HAP-1 (cell line): Measurements from ENCODE around the gene IBA57.
"Not testable (repeated sequence)": the region's sequence is repeated elsewhere in the genome, so short reads cannot be mapped to it uniquely, and the experiment has no call there.

Source experiments
- DNase-seq, 2 experiments: peaks; one replicate each; pipeline ENCODE4 v3.0.0-alpha.2; 2016 to 2020; ENCODE audit warnings: low spot score in 2 of 2
- H3K27me3 ChIP-seq: fragments of 250-450 bp; sonication (Bioruptor Pico); 2 replicates; pipeline ENCODE4 v1.5.1; 2020; ENCODE audit warnings: low read depth, mild to moderate bottlenecking, moderate library complexity
- H3K36me3 ChIP-seq: fragments of 250-450 bp; sonication (Bioruptor Pico); replicated peaks from 2 replicates; pipeline ENCODE4 v1.5.1; 2020; ENCODE audit warnings: mild to moderate bottlenecking
- H3K4me1 ChIP-seq: fragments of 250-450 bp; sonication (Bioruptor Pico); 2 replicates; pipeline ENCODE4 v1.5.1; 2020; ENCODE audit warnings: mild to moderate bottlenecking
- H3K4me3 ChIP-seq: fragments of 250-450 bp; sonication (Bioruptor Pico); 2 replicates; pipeline ENCODE4 v1.5.1; 2020; ENCODE audit warnings: mild to moderate bottlenecking, moderate library complexity
- H3K9me3 ChIP-seq: fragments of 250-450 bp; sonication (Bioruptor Pico); 2 replicates; pipeline ENCODE4 v1.5.1; 2020; ENCODE audit warnings: mild to moderate bottlenecking, moderate library complexity
- in situ Hi-C: fragments of 300-500 bp; cut with MboI; formaldehyde crosslinking; loops from 3 replicates; pipeline ENCODE4 v1.14.3; 2020; ENCODE audit warnings: low sequenced_read_pairs, inconsistent platforms, mixed read lengths

The IBA57 gene

DNA sequence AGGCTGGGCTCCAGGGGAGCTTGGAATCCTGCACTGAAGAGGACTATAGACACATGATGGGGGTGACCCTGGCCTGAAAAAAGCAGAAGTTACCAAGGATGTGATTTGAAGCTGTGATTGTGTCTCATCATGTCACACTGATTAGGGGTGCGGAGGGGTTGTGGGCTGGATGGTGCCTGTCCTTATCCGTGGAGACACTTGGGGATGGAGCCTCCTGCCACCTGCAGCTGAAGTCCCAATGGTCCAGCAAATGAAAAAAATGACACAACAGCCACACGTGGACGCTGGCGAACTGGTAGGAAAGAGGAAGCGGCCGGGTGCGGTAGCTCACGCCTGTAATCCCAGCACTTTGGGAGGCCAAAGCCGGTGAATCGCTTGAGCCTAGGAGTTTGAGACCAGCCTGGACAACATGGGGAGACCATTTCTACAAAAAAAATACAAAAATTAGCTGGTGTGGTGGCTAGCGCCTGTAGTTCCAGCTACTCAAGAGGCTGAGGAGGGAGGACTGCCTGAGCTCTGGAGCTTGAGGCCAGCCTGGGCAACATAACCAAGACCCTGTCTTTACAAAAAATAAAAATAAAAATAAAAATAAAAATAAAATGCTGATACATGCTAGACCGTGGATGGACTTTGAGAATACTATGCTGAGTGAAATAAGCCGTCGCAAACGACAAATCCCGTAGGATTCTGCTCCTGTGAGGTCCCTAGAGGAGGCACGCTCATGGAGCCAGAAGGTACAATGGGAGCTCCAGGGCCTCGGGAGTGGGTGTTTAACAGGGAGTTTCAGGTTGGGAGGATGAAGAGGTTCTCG lies 838 bp upstream of the IBA57 start:
- DNase-seq, result no peak
- in situ Hi-C loops, result no loop called here

GRCh38 chr1:228166170-228166936 lies 749 bp downstream of the IBA57 start:
- peaks cover 10% of the 10 kb centered on the region for H3K4me1 ChIP-seq
- no peaks in the 10 kb centered on the region for H3K36me3 ChIP-seq
- in situ Hi-C loops, result no loop called here
- no peaks in the 10 kb centered on the region for H3K9me3 ChIP-seq
- peak overlapping the region; percentile 47 for H3K4me3 ChIP-seq
- H3K27me3 ChIP-seq, result no peaks in the 10 kb centered on the region
- DNase-seq, result no peak

More for the DNA sequence above, 838 bp upstream of the IBA57 start:
- peak overlapping the region; percentile 47 for H3K4me3 ChIP-seq
- no peaks in the 10 kb centered on the region for H3K27me3 ChIP-seq
- H3K9me3 ChIP-seq, result no peaks in the 10 kb centered on the region
- peaks cover 10% of the 10 kb centered on the region for H3K4me1 ChIP-seq
- no peaks in the 10 kb centered on the region for H3K36me3 ChIP-seq

GRCh38 chr1:228168563-228169270 lies 3.1 kb downstream of the IBA57 start:
- H3K36me3 ChIP-seq, result no peaks in the 10 kb centered on the region
- in situ Hi-C loops, result no loop called here
- no peak overlapping the region for H3K4me3 ChIP-seq
- no peak for DNase-seq
- no peaks in the 10 kb centered on the region for H3K9me3 ChIP-seq
- peaks cover 10% of the 10 kb centered on the region for H3K4me1 ChIP-seq
- no peaks in the 10 kb centered on the region for H3K27me3 ChIP-seq

DNA sequence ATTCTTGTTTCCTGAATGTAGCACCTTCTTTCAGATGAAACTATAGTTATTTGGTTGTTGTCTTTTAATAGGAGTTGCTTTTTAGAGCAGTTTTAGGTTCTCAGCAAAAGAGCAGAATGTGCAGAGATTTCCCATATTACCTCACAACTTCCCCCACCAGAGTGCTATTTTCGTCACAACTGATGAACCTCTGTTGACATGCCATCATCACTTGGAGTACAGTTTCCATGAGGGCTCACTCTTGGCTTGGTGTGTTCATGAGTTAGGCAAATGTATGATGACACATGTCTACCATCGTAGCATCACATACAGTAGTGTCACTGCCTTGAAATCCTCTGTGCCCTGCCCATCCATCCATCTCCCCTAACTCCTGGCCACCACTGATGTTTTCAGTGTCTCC lies 3.7 kb downstream of the IBA57 start:
- no peaks in the 10 kb centered on the region for H3K27me3 ChIP-seq
- no peaks in the 10 kb centered on the region for H3K9me3 ChIP-seq
- H3K36me3 ChIP-seq, result no peaks in the 10 kb centered on the region
- peaks cover 10% of the 10 kb centered on the region for H3K4me1 ChIP-seq
- H3K4me3 ChIP-seq, result no peak overlapping the region
- in situ Hi-C loops, result no loop called here
- DNase-seq, result no peak

DNA sequence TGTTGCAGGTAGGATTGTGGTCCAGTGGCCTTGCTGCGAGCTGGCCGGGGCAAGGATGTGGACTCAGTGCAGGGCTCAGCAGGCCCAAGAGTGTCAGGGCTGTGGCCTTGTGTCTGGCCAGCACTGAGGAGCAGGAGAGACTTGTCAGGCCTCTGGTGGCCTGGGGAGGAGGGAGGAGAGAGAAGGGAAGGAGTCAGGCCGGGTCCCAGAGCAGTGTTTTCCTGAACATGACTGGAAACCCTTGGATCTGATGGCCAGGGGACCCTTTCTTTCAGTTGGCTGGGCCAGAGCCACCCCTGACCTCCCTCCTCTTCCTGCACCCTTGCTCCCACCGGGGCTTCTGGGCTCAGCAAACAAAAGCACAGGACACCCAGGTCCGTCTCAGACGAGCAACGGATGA lies 5.1 kb downstream of the IBA57 start:
- Histone ChIP-seq H3K9me3 (no peaks in the 10 kb centered on the region), H3K4me1 (peaks cover 3% of the 10 kb centered on the region; the same call in 1 of the 2 replicates), H3K27me3 (no peaks in the 10 kb centered on the region), H3K36me3 (no peaks in the 10 kb centered on the region), H3K4me3 (no peak overlapping the region)
- in situ Hi-C loops, result no loop called here
- no peak for DNase-seq

GRCh38 chr1:228171221-228171891 lies 5.8 kb downstream of the IBA57 start:
- Histone ChIP-seq H3K36me3 (no peaks in the 10 kb centered on the region), H3K4me1 (peaks cover 1% of the 10 kb centered on the region; the same call in 1 of the 2 replicates), H3K27me3 (no peaks in the 10 kb centered on the region), H3K9me3 (no peaks in the 10 kb centered on the region), H3K4me3 (no peak overlapping the region)
- DNase-seq, result no peak
- in situ Hi-C loops, result no loop called here

DNA sequence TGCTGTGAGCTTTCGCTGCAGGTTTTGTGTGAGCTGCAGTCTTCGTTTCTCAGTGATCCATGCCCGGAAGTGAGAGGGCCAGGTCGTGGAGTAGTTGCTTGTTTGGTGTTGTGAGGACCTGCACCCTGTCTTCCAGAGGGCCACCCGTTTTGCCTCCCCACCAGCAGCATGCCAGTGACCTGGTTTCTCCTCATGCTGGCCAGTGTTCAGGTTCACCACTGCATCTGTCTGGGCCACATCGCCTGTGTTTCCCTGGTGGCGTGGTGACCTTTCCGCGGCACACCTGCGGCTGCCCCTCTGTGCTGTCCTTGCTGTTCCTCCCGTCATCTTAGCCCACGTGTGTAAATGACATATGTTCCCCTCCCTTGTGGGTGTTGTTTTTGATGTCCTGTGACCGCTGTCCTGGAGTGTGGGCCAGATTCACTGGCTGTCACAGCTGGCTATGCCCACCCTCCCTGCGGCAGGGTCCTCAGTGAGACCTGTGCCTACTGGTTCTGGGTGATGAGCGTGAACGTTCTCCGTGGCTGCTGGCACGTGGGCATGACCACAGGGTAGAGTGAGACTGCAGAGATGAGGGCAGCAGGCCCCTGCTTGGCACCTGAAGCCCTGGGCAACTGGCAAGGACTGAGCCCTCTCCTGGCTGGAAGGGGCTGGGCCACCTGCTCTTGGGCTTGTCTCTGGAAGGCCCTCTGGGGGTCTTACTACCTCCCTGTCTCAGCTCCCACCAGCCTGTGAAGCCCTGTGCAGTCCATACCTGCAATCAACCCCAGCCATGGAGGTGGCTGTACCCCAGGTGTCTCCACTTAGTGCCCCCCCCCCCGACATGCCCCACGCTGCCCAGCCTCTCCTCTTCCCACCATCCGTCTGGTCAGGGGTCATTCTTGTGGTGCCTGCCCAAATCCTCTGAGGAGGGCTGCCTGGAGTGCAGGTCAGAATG lies 7.3 kb downstream of the IBA57 start:
- DNase-seq, result no peak
- in situ Hi-C loops, result no loop called here
- Histone ChIP-seq H3K4me1 (no peaks in the 10 kb centered on the region), H3K4me3 (no peak overlapping the region), H3K9me3 (no peaks in the 10 kb centered on the region), H3K27me3 (no peaks in the 10 kb centered on the region), H3K36me3 (no peaks in the 10 kb centered on the region)

DNA sequence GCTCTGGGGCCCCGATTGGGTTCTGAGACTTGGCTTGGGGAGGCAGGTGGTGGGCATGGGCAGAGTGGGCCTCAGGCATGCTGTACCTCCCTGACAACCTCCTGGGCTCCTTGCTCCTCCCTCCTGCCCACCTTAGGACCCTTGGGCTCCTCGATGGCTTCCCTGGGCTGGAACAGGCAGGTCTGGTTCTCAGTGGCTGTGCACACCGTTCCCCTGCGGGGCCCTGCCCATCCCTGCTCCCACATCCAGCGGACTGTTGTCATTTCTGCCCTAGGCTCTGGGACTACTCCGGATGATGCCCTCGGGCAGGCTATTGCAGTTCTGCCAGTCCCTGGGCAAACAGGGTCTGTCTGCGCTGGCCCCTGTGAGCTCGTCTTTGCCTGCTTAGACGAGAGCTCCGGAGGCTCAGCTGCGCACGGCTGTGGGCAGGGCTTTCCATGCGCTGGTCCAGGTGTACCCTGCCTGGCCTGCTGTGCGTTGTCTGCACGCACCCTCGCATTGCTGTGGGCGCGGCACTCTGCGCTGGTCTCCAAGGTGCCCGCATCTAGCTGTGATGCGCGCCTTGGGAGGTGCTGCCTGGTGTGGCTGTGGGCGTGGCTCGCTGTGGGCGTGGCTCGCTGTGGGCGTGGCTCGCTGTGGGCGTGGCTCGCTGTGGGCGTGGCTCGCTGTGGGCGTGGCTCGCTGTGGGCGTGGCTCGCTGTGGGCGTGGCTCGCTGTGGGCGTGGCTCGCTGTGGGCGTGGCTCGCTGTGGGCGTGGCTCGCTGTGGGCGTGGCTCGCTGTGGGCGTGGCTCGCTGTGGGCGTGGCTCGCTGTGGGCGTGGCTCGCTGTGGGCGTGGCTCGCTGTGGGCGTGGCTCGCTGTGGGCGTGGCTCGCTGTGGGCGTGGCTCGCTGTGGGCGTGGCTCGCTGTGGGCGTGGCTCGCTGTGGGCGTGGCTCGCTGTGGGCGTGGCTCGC lies 8.2 kb downstream of the IBA57 start:
- DNase-seq, H3K36me3 ChIP-seq, H3K4me1 ChIP-seq, H3K9me3 ChIP-seq, H3K4me3 ChIP-seq, H3K27me3 ChIP-seq, in situ Hi-C loops: not testable (repeated sequence)

- Histone ChIP-seq H3K36me3 (no peaks in the 10 kb centered on the region), H3K4me3 (no peak overlapping the region), H3K4me1 (no peaks in the 10 kb centered on the region), H3K27me3 (no peaks in the 10 kb centered on the region), H3K9me3 (no peaks in the 10 kb centered on the region)
- in situ Hi-C loops, result no loop called here
- peak in 1 of 2 experiments; percentile 44 for DNase-seq
These were observed 9.1 kb downstream of the IBA57 start for GRCh38 chr1:228174482-228175315.

- in situ Hi-C loops, result no loop called here
- H3K36me3 ChIP-seq, result no peaks in the 10 kb centered on the region
- H3K4me3 ChIP-seq, result no peak overlapping the region
- no peak for DNase-seq
- H3K9me3 ChIP-seq, result no peaks in the 10 kb centered on the region
- H3K27me3 ChIP-seq, result no peaks in the 10 kb centered on the region
- H3K4me1 ChIP-seq, result no peaks in the 10 kb centered on the region
These were observed 9.9 kb downstream of the IBA57 start for GRCh38 chr1:228175316-228176023.

DNA sequence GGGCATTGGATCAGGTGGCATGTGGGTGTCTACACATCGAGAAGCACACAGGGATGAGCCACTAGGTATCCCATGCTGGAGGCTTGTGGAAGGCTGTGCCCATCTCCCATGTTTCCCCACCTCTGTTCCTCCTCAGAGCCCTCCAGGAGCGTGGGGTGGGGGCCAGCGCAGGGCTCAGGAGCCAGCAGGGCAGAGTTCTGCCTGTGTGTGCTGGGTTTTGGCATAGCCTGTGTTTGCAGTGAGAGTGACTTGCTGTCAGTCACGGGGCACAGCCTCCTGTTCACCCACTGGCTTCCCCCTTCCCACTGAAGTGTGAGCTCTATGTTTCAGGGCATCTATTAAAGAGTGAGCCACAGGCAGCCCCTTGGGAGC lies 10.4 kb downstream of the IBA57 start:
- Histone ChIP-seq H3K27me3 (no peaks in the 10 kb centered on the region), H3K4me3 (no peak overlapping the region), H3K9me3 (no peaks in the 10 kb centered on the region), H3K36me3 (no peaks in the 10 kb centered on the region), H3K4me1 (no peaks in the 10 kb centered on the region)
- no peak for DNase-seq
- in situ Hi-C loops, result no loop called here
